ENCODE data around the gene ST6GALNAC6.

ST6GALNAC6 gene

GRCh38 chr9:127863191-127863621 lies 36.2 kb downstream of the ST6GALNAC6 start:
- DNase-seq = peak; percentile 83
- H3K4me3 ChIP-seq (ENCODE audit: low read depth, low read length) = no peak overlapping the region
- H3K27me3 ChIP-seq (ENCODE audit: insufficient read depth, low read depth, severe bottlenecking) = no peaks in the 10 kb centered on the region
- no peaks in the 10 kb centered on the region for H3K9me3 ChIP-seq (ENCODE audit: severe bottlenecking)
- peaks cover 17% of the 10 kb centered on the region for H3K36me3 ChIP-seq
- peak overlapping the region; percentile 90 for H3K27ac ChIP-seq
- TF ChIP-seq CTCF (IDR thresholded peaks at IDR 0.05; ENCODE audit: low read depth, low read length) = no peak

- no peaks in the 10 kb centered on the region for H3K27me3 ChIP-seq (ENCODE audit: insufficient read depth, low read depth, severe bottlenecking)
- peaks cover 10% of the 10 kb centered on the region for H3K36me3 ChIP-seq
- DNase-seq = peak; percentile 93
- H3K4me3 ChIP-seq (ENCODE audit: low read depth, low read length) = no peak overlapping the region
- H3K9me3 ChIP-seq (ENCODE audit: severe bottlenecking) = no peaks in the 10 kb centered on the region
- H3K27ac ChIP-seq = peak overlapping the region; percentile 90
- TF ChIP-seq CTCF (IDR thresholded peaks at IDR 0.05; ENCODE audit: low read depth, low read length) = no peak
Observed at GRCh38 chr9:127862075-127863011, 37.1 kb downstream of the ST6GALNAC6 start.

- no peak for TF ChIP-seq CTCF (IDR thresholded peaks at IDR 0.05; ENCODE audit: low read depth, low read length)
- no peak for DNase-seq
- H3K9me3 ChIP-seq (ENCODE audit: severe bottlenecking) = no peaks in the 10 kb centered on the region
- peaks cover 3% of the 10 kb centered on the region for H3K36me3 ChIP-seq
- no peaks in the 10 kb centered on the region for H3K27me3 ChIP-seq (ENCODE audit: insufficient read depth, low read depth, severe bottlenecking)
- H3K4me3 ChIP-seq (ENCODE audit: low read depth, low read length) = no peak overlapping the region
- peak overlapping the region; percentile 90 for H3K27ac ChIP-seq
Observed at GRCh38 chr9:127860779-127861178, 38.6 kb downstream of the ST6GALNAC6 start.

GRCh38 chr9:127860260-127860659 lies 39.1 kb downstream of the ST6GALNAC6 start:
- Histone ChIP-seq H3K9me3 (ENCODE audit: severe bottlenecking) (no peaks in the 10 kb centered on the region), H3K36me3 (no peaks in the 10 kb centered on the region; the same call in 1 of the 2 replicates), H3K4me3 (ENCODE audit: low read depth, low read length) (no peak overlapping the region), H3K27ac (no peak overlapping the region), H3K27me3 (ENCODE audit: insufficient read depth, low read depth, severe bottlenecking) (no peaks in the 10 kb centered on the region)
- DNase-seq = no peak
- no peak for TF ChIP-seq CTCF (IDR thresholded peaks at IDR 0.05; ENCODE audit: low read depth, low read length)

- no peaks in the 10 kb centered on the region for H3K27me3 ChIP-seq (ENCODE audit: insufficient read depth, low read depth, severe bottlenecking)
- no peak for TF ChIP-seq CTCF (IDR thresholded peaks at IDR 0.05; ENCODE audit: low read depth, low read length)
- no peaks in the 10 kb centered on the region for H3K36me3 ChIP-seq
- H3K9me3 ChIP-seq (ENCODE audit: severe bottlenecking) = no peaks in the 10 kb centered on the region
- H3K4me3 ChIP-seq (ENCODE audit: low read depth, low read length) = no peak overlapping the region
- DNase-seq = peak; percentile 84
- H3K27ac ChIP-seq = peak overlapping the region; percentile 81
Observed at GRCh38 chr9:127858041-127858512, 41.3 kb downstream of the ST6GALNAC6 start.
